Inflammatory macrophage treated with lipopolysaccharide for 4 hours (primary cell): ENCODE data around the gene ANKRD34A.

Experiments
- DNase-seq: peaks from one replicate; pipeline ENCODE4 v3.0.0-alpha.2; 2020

ANKRD34A gene

GRCh38 chr1:145990249-145990855, 26.0 kb upstream of the ANKRD34A start:
- DNase-seq, result no peak

- no peak for DNase-seq
Observed at GRCh38 chr1:145988773-145989172, 24.4 kb upstream of the ANKRD34A start.

DNA sequence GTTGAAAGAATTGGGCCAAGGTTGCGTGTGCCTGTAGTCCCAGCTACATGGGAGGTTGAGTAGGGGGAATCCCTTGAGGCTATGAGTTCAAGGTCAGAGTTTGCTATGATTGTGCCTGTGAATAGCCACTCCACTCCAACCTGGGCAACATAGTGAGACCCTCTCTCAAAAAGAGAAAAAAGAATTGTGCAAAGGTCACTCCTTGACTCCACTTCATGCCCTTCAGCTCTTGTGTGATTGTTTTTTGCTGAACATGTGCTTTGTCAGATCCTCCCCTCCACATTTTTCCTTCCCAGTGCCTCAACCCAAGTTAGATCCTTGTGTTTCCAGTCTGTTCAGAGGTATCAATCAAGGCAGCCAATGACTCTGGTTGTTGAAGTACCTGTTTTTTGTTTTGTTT, 23.6 kb upstream of the ANKRD34A start:
- no peak for DNase-seq

DNA sequence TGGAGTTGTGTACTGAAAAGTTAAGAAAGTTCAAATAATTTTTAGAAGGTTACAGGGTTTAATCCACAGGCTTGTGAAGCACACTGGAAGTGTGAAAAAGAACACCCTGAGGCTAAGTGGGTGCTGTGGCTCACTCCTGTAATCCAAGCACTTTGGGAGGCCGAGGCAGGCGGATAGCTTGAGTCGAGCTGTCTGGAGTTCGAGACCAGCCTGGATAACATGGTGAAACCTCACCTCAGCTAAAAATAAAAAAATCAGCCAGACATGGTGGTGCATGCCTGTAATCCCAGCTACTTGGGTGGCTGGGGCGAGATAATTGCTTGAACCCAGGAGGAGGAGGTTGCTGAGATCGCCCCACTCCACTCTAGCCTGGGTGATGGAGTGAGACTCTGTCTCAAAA, 22.2 kb upstream of the ANKRD34A start:
- DNase-seq, result no peak

GRCh38 chr1:145985502-145986439, 21.4 kb upstream of the ANKRD34A start:
- peak; percentile 74 for DNase-seq

- no peak for DNase-seq
Observed at GRCh38 chr1:145985129-145985501, 20.7 kb upstream of the ANKRD34A start.

DNA sequence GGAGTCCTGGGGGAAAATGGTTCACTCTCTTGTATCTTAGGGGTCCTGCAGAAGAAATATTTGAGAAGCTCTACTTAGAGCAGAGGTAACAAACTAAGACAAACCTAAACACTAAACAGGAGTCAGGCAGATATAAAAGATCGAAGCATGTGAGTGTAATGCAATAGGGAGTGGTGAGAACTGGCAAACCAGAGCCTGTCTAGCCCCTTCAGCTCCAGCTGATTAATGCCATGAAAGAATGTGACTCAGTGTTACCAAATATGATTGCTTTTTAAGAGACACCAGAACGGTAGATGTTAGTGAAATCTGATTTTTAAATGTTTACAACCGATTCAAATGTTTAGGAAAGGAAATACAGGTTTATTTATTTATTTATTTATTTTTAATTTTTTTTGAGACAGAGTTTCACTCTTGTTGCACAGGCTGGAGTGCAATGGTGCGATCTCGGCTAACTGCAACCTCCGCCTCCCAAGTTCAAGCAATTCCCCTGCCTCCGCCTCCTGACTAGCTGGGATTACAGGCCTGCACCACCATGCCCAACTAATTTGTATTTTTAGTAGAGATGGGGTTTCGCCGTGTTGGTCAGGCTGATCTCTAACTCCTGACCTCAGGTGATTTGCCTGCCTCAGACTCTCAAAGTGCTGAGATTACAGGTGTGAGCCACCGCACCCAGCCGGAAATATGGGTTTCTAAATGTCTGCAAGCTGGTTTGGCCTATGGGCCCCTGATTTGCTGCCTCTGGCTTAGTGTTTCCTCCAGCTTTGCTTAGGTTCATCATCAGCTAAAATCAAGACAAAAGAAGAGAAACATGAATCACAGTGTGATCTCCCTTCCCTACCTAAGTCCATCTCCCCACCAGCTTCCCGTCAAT, 19.8 kb upstream of the ANKRD34A start:
- DNase-seq, result peak; percentile 65

- peak; percentile 51 for DNase-seq
Observed at GRCh38 chr1:145983206-145983675, 18.9 kb upstream of the ANKRD34A start.

GRCh38 chr1:145982010-145982723, 17.8 kb upstream of the ANKRD34A start:
- DNase-seq, result no peak

DNA sequence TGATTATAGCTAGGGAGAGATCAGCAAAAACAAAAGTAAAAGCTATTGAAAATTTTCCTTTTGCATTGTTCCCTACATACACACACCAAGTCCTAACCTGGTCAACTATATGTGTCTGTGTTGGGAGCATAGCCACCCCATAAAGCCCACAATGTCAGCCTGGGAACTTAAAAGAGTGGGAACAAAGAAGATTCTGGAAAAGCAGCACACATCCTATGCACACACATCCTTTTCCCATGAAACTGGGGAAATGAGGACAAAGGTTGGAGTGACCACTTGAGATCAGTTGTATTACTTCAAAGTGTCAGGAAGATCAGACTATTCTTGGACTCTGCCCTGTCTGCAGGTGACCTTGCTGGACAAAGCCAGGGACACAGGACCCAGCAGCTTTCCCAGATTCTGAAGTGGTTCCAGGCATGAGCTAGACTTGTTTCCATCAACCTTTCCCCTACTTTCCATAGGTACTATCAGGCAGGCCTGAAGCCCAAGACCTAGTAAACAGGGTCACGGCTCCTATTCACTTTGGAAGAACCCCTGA, 16.2 kb upstream of the ANKRD34A start:
- DNase-seq, result no peak

DNA sequence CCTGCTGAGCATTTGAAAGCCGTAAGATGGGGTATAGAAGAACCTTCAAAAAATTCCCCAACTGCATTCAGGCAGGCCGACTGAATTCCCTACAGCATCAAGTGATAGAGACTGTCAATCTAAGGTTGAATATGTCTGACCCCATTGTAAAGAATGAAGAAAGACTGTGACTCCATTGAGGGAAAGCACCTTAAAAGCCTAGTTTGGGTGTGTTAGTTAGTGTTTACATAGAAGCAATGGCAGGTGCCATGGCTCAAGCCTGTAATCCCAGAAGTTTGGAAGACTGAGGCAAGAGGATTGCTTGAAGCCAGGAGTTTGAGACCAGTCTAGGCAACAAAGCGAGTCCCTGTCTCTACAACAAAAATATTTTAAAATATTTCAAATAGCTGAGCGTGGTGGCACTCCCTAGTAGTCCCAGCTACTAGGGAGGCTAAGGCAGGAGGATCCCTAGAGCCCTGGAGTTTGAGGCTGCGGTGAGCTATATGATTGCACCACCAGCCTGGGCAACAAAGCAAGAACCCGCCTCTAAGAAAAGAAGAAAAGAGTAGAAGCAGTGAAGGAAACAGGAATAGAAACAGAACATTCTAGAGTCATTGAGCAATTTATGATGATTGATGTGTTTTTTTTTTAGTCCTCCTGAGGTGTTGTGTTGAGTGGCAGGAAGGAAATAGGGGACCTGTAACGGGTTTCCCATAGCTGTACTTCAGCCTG, 15.5 kb upstream of the ANKRD34A start:
- DNase-seq, result peak; percentile 81

DNA sequence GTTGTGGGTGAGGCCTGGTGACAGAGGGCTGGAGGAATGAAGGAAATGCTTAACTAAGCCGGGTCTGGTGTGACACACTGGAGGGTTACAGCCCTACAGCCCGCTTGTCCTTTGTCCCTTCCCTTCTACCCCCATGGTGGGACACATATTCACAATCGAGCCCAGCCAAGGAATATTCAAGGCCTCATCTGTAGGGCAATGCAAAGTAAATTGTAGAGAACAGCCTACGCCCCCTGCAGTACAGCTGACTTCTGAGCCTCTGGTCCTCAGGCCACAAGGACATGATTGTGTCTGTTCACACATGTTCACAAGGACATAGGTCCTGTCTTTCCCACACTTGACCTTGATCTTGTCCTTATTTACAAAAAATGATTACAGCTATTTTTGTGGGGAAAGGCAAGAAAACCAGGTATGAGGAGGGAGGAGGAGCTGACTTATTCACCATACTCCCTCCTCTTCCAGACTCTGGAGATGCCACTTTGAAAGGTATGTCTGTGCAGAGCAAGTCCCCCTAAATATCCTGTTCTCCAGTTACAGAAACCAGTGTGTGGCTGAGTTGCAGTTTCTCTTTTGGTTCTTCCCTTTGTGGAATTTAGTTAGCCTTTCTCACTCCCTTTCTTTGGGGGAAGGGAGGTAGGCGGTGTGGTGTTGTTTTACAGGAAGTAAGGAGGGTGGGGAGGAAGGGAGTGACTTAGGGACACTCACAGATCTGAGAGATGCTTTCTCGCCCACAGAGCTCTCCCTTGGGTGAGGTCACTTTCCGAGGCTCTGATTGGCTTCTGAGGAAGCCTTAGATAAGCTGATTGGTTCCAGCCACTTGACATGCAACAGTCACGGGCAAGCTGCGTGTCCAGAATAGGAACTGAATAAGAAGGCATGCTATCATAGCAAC, 14.7 kb upstream of the ANKRD34A start:
- DNase-seq, result peak; percentile 100

DNA sequence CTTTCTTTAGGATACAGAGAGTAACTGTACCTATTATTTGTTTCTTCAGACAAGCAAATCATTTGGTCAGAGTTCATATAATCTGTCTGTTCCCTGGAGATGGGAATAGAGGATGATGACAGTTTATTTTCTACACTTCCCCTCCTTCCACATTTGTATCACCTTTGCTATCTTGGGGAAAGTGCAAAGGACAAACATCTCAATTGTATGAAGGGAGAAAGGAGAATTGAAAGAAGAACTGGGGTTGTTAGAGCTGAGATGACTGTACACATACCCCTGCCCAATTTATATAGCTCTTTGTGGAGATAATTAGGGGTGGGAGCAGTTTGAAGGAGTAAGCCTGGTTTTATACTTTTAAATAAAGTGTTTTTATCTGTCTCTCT, 14.1 kb upstream of the ANKRD34A start:
- DNase-seq, result no peak

- peak; percentile 75 for DNase-seq
Observed at GRCh38 chr1:145977486-145978470, 13.4 kb upstream of the ANKRD34A start.

DNA sequence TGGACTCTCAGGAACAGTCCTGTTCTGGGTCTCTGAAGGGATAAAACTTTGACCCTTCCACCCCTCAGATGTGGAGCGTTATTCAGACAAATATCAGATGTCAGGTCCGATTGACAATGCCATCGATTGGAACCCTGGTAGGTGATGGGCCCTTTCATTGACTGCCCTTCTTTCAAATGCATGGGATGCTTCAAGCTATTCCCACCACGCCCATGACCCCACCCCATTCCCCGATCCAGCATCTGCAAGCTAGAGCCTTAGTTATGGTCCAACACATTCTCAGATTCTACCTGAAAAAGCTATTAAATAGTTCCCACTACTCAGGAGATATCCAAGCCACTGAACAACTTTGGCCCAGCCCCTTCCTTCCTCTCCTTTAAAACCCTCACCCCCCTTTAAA, 12.6 kb upstream of the ANKRD34A start:
- DNase-seq, result no peak

DNA sequence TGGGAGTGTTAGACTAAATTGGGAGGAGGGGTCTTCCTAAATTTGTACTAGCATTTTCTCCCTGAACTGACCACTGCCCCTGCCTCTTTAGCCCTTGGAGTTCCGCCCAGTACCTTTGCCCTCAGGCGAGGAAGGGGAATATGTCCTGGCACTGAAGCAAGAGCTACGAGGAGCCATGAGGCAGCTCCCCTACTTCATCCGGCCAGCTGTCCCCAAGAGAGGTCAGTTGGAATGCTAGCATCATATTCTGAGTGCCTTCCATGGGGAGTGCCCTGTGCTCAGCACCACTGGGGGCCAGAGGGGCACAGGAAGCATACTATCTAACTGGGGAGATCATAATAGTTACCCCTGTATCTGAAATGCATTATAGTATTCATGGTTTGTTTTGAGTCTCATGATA, 10.8 kb upstream of the ANKRD34A start:
- DNase-seq, result no peak

GRCh38 chr1:145974721-145975120, 10.3 kb upstream of the ANKRD34A start:
- DNase-seq, result no peak

DNA sequence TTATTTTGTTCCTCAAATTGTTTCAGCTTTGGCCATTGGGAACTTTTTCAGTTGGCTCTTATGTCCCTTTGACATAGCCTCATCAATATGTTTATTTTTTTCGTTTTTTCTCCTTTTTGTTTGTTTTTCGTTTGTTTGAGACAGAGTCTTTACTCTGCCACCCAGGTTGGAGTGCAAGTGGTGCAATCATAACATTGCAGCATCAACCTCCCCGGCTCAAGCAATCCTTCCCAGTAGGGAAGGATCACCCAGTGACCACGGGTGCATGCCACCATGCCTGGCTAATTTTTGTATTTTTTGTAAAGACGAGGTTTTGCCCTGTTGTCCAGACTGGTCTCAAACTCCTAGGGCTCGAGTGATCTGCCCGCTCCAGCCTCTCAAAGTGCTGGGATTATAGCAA, 8.2 kb upstream of the ANKRD34A start:
- DNase-seq, result no peak

- DNase-seq, result no peak
Observed at GRCh38 chr1:145967288-145967687, 2.9 kb upstream of the ANKRD34A start.
